A673 (cell line): ENCODE data around the gene TAS2R13.

Source experiments
- CTCF ChIP-seq: fragments of 300-800, 200-600 bp; sonication (generic); conservative IDR thresholded peaks from 2 replicates; pipeline ENCODE4 v1.5.1; 2017; ENCODE audit warnings: low read depth, mild to moderate bottlenecking, antibody characterized with exemption, low read length, moderate library complexity, mixed read lengths
- EZH2 ChIP-seq: fragments of 200-600 bp; sonication (generic); IDR thresholded peaks from 2 replicates; pipeline ENCODE4 v1.6.1; 2017; ENCODE audit warnings: borderline replicate concordance, low read depth, mild to moderate bottlenecking, mixed read lengths, antibody characterized with exemption, low read length; ENCODE audit not compliant: poor library complexity, severe bottlenecking

- no peak for TF ChIP-seq CTCF
- TF ChIP-seq EZH2, result no peak
Measured at GRCh38 chr12:10861366-10861765, 48.0 kb downstream of the TAS2R13 start.
